Activated CD4-positive, alpha-beta memory T cell treated with anti-CD3 and anti-CD28 coated beads for 36 hours (primary cell): ENCODE results near the gene GREM1. TPM values are rescaled to one million over a fixed set of nuclear protein-coding genes. Genes with fewer than 3 reads are reported as not detected.

ENCODE experiments used
- CTCF ChIA-PET: fragments of 350-600 bp; sonication (Branson Sonifier 250); formaldehyde crosslinking; loops from one replicate; lab custom pipeline; 2021; ENCODE audit warnings: antibody characterized with exemption, inconsistent platforms; lab: Charles Lee
- POLR2A ChIA-PET: fragments of 350-600 bp; sonication (Branson Sonifier 250); formaldehyde crosslinking; loops from one replicate; lab custom pipeline; 2021; ENCODE audit warnings: antibody characterized with exemption; lab: Charles Lee
- DNase-seq: peaks from one replicate; pipeline ENCODE4 v3.0.0-alpha.2; 2020
- H3K27ac Mint-ChIP-seq: one replicate; pipeline ENCODE4 v1.8.0; 2021; ENCODE audit warnings: mixed read lengths
- H3K27me3 Mint-ChIP-seq: one replicate; pipeline ENCODE4 v1.8.0; 2021; ENCODE audit warnings: mixed read lengths
- H3K36me3 Mint-ChIP-seq: one replicate; pipeline ENCODE4 v1.8.0; 2021; ENCODE audit warnings: mixed read lengths
- H3K4me1 Mint-ChIP-seq: one replicate; pipeline ENCODE4 v1.8.0; 2021; ENCODE audit warnings: low read depth, mixed read lengths
- H3K4me3 Mint-ChIP-seq: one replicate; pipeline ENCODE4 v1.8.0; 2021; ENCODE audit warnings: mild to moderate bottlenecking, mixed read lengths
- H3K9me3 Mint-ChIP-seq: one replicate; pipeline ENCODE4 v1.8.0; 2021; ENCODE audit warnings: mixed read lengths
- intact Hi-C: fragments of 100-400 bp; cut with micrococcal nuclease; formaldehyde crosslinking; loops from one replicate; pipeline ENCODE4 v1.15.1; 2023
- total RNA-seq, 2 experiments: library from RNA; stranded (reverse); gene quantifications; one replicate each; pipeline ENCODE4 v1.2.3, GENCODE V29; 2021

GREM1 gene
- not detected for total RNA-seq

DNA sequence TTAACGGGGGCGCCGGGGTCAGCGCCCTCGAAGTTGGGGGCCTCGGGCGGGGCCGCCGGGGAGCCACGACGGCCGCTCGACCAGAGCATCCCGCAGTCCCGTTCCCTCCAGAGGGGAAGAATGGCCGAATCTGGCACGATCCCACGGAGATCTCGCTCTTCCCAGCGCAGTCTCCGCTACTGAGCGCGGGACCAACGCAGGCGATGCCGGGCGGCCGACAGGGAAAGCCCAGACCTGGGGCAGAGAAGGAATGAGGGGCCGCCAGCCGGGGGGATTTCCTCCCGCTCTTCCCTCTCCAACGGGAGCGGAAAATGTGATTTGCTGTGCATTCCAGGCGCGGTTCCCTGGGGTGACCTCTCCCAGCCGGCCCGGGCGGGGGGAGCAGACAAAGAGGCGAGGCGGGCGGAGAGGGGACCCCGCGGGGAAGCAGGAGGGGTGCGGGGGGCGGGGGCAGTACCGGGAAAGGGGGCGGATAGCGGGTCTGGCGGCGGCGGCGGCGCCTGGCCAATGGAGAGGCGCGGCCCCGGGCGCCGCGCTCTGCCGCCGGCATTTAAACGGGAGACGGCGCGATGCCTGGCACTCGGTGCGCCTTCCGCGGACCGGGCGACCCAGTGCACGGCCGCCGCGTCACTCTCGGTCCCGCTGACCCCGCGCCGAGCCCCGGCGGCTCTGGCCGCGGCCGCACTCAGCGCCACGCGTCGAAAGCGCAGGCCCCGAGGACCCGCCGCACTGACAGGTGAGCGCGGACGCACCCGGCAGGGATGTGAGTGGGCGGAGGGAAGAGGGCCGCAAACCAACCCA lies at the start of gene GREM1:
Gene GREM1, plus strand, starts transcription at position 579 of the 801 bp plus-strand sequence. CDS start 12,687 bp downstream, outside the sequence.
- Mint-ChIP-seq H3K4me1 (peaks cover 21% of the 10 kb centered on the region), H3K4me3 (no peak within 1 kb of the TSS), H3K27ac (no peak within 1 kb of the TSS), H3K36me3 (no peaks in the 10 kb centered on the region), H3K9me3 (no peaks in the 10 kb centered on the region), H3K27me3 (peaks cover 72% of the 10 kb centered on the region)
- ChIA-PET POLR2A (no interaction called here), CTCF (interaction anchor here (0.8 kb wide), 1 partner anchor 56 kb away, joined by 3 read pairs; no protein-coding TSS in a partner anchor)
- intact Hi-C loops = no loop called here
- DNase-seq = no peak

GRCh38 chr15:32668942-32669341 lies 48.9 kb upstream of the GREM1 start:
- ChIA-PET CTCF (no interaction called here), POLR2A (no interaction called here)
- no peaks in the 10 kb centered on the region for H3K27me3 Mint-ChIP-seq
- no peak overlapping the region for H3K4me3 Mint-ChIP-seq
- no peak overlapping the region for H3K27ac Mint-ChIP-seq
- H3K36me3 Mint-ChIP-seq = no peaks in the 10 kb centered on the region
- H3K9me3 Mint-ChIP-seq = no peaks in the 10 kb centered on the region
- no peaks in the 10 kb centered on the region for H3K4me1 Mint-ChIP-seq
- intact Hi-C loops = loop anchor here (10.0 kb wide), 1 partner anchor 286 kb away; no protein-coding TSS in a partner anchor
- no peak for DNase-seq

DNA sequence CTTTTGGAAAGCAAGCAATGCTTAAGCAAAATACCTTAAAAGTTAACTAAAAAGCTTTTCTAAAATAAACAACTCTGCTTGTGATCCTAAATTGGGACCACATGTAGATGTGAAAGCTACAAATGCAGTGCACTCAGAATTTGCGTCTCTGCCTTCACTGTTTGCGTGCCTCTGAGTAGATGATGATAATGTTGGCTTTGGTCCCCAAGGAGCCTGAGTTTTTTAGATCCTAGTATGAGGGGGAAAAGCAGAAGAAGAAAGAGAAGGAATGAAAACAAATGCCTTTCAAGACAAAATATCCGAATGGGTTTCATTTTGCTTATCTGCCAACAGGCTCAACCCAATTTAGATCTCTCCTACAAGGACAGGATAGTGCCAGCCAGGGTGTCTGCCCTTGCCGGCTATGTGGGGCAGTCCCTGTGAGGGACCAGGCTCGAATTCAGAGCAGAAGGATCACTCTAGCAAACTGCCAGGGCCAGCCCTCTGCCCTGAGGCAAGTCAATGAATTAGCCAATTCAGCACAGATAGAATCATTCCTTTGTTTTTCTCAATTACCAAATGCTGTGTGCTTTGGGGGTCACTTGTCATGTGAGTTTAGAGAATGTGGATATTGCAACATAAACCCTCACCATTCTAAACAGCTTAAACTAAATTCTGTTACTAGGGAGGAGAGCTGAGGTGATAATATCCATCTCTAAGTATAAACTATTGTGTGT lies 47.8 kb upstream of the GREM1 start:
- Mint-ChIP-seq H3K9me3 (no peaks in the 10 kb centered on the region), H3K27me3 (no peaks in the 10 kb centered on the region), H3K4me1 (no peaks in the 10 kb centered on the region), H3K36me3 (no peaks in the 10 kb centered on the region), H3K4me3 (no peak overlapping the region), H3K27ac (no peak overlapping the region)
- CTCF ChIA-PET = interaction anchor here (0.8 to 1.3 kb wide), 2 partner anchors 8 to 88 kb away, joined by 3 to 6 read pairs; no protein-coding TSS in a partner anchor
- intact Hi-C loops = loop anchor here (10.0 kb wide), 1 partner anchor 285 kb away; no protein-coding TSS in a partner anchor
- POLR2A ChIA-PET = no interaction called here
- DNase-seq = no peak

DNA sequence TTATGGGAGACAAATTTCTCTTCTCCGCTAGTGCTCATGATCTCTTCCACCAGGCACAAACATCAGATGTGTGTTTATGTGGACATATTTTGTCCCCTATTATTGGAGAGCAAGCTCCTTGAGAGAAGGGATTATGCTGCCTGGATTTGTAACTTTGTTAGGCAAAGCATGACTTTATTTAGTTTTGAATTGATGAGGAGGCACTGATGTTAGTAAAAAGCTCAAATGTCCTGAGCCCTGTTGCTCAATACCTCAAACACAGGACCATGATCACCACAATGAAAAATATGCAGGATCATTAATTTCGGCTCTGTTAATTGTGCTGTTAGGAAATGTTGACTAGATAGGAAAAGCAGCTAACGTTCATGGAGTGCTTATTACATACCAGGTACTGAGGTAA lies 47.2 kb upstream of the GREM1 start:
- Mint-ChIP-seq H3K36me3 (no peaks in the 10 kb centered on the region), H3K27ac (no peak overlapping the region), H3K4me3 (no peak overlapping the region), H3K9me3 (no peaks in the 10 kb centered on the region), H3K4me1 (no peaks in the 10 kb centered on the region), H3K27me3 (no peaks in the 10 kb centered on the region)
- ChIA-PET CTCF (interaction anchor here (0.8 to 1.3 kb wide), 2 partner anchors 8 to 87 kb away, joined by 3 to 6 read pairs; no protein-coding TSS in a partner anchor), POLR2A (no interaction called here)
- intact Hi-C loops = no loop called here
- DNase-seq = no peak

DNA sequence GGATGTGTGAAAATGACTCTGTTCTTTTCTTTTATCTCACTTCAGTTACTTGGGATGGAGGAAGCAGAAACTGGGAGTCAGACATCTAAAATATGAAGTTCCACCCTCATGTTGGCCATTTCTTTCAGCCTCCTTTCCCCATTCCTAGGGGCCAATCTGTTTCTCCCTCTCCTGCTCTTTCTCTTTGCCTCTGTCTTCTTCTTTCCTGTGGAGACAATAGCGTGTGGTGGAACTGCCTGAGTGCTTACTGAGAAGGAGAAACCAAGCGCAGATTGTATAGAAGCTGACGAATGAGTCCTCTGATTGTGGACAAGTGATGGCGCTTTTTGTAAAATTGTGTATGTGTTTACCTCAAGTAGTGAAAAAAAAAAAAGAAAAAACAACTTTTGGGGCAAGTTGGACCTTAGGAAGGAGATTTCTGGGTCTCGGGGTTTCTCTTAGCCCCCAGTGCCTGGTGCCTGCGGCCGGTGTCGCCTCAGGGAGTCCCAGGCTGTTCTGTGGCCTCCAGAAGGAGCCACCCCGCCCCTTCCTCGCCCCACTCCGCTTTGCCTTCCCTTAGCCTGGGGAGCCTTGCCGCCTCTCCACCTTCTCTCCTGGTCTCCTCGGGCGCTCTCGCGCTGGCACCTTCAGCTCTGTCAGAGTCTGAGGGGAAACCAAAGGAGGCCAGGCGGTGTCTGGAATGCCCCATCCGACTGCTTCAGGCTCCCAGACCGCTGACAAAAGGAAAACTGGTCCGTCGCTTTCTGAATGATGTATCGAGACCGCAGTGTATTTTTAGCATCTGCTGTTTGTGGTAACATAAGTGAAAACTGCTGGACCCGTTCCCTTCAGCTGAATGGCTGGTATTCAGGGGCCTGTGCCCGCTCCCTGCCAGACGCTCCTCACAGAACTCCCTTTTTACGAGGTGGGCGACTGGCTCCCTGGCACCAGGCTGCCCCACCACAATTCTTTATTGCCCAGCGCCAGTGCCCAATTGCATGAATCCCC lies 46.2 kb upstream of the GREM1 start:
- no peaks in the 10 kb centered on the region for H3K9me3 Mint-ChIP-seq
- H3K27me3 Mint-ChIP-seq = no peaks in the 10 kb centered on the region
- ChIA-PET CTCF (interaction anchor here (1.3 kb wide), 1 partner anchor 9 kb away, joined by 6 read pairs; no protein-coding TSS in a partner anchor), POLR2A (no interaction called here)
- no peak overlapping the region for H3K27ac Mint-ChIP-seq
- no peaks in the 10 kb centered on the region for H3K36me3 Mint-ChIP-seq
- DNase-seq = no peak
- H3K4me3 Mint-ChIP-seq = no peak overlapping the region
- intact Hi-C loops = no loop called here
- no peaks in the 10 kb centered on the region for H3K4me1 Mint-ChIP-seq

- Mint-ChIP-seq H3K4me1 (no peaks in the 10 kb centered on the region), H3K4me3 (no peak overlapping the region), H3K27ac (no peak overlapping the region), H3K36me3 (no peaks in the 10 kb centered on the region), H3K9me3 (no peaks in the 10 kb centered on the region), H3K27me3 (no peaks in the 10 kb centered on the region)
- intact Hi-C loops = no loop called here
- ChIA-PET POLR2A (no interaction called here), CTCF (interaction anchor here (1.5 kb wide), 1 partner anchor 12 kb away, joined by 4 read pairs; no protein-coding TSS in a partner anchor)
- no peak for DNase-seq
Observed at GRCh38 chr15:32674681-32675080, 43.1 kb upstream of the GREM1 start.

GRCh38 chr15:32675466-32675865 lies 42.3 kb upstream of the GREM1 start:
- intact Hi-C loops = no loop called here
- CTCF ChIA-PET = interaction anchor here (1.5 kb wide), 1 partner anchor 12 kb away, joined by 4 read pairs; no protein-coding TSS in a partner anchor
- H3K4me3 Mint-ChIP-seq = no peak overlapping the region
- DNase-seq = no peak
- H3K36me3 Mint-ChIP-seq = no peaks in the 10 kb centered on the region
- POLR2A ChIA-PET = no interaction called here
- H3K27me3 Mint-ChIP-seq = no peaks in the 10 kb centered on the region
- H3K27ac Mint-ChIP-seq = no peak overlapping the region
- H3K4me1 Mint-ChIP-seq = no peaks in the 10 kb centered on the region
- no peaks in the 10 kb centered on the region for H3K9me3 Mint-ChIP-seq

DNA sequence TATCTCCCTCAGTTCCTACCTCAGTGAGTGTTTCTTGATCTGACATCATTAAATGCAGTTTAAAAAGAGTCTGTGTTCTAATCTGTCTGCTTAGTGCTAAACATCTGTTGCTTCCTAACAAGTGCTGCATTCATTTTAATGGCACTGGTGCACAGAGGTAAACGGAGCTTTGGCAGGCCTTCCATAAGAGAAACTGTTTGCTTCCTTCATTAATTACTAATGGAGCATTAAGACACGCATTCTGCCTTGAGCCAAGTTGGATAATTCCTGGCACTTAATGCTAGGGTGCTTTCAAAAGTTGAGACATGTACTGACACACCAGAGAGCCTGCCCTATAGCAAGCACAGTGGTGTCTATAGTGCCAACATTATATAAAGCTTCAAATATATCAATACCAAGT lies 41.6 kb upstream of the GREM1 start:
- intact Hi-C loops = no loop called here
- no peak overlapping the region for H3K4me3 Mint-ChIP-seq
- DNase-seq = no peak
- H3K27me3 Mint-ChIP-seq = no peaks in the 10 kb centered on the region
- H3K27ac Mint-ChIP-seq = no peak overlapping the region
- no peaks in the 10 kb centered on the region for H3K9me3 Mint-ChIP-seq
- ChIA-PET POLR2A (no interaction called here), CTCF (interaction anchor here (0.8 kb wide), 1 partner anchor 14 kb away, joined by 3 read pairs; no protein-coding TSS in a partner anchor)
- H3K36me3 Mint-ChIP-seq = no peaks in the 10 kb centered on the region
- H3K4me1 Mint-ChIP-seq = no peaks in the 10 kb centered on the region

DNA sequence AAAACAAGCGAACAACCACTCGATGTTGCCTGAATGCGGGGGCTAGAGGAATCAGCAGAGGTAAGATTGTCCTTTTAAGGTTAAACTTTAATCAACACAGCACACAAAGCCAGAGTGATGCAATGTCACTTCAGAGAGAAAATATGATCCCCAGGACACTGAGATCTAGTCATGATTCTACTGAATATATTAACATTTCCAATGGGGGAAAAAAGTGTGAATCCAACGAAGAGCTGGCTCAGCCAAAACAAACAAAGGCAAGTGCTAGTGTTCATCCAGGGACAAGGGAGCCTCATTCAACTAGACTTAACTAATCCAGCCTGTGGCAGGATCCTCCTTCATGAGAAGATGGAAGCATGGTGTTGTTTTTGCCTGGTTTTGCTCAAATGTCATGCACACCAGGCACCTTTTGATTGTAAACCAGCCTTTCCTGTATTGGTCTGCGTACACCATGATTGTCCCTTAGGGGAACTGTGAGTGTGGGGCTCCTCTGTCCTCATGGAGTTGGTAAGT lies 40.5 kb upstream of the GREM1 start:
- no peak overlapping the region for H3K4me3 Mint-ChIP-seq
- no peaks in the 10 kb centered on the region for H3K4me1 Mint-ChIP-seq
- H3K9me3 Mint-ChIP-seq = no peaks in the 10 kb centered on the region
- H3K36me3 Mint-ChIP-seq = no peaks in the 10 kb centered on the region
- DNase-seq = no peak
- intact Hi-C loops = no loop called here
- ChIA-PET CTCF (no interaction called here), POLR2A (no interaction called here)
- no peak overlapping the region for H3K27ac Mint-ChIP-seq
- no peaks in the 10 kb centered on the region for H3K27me3 Mint-ChIP-seq

DNA sequence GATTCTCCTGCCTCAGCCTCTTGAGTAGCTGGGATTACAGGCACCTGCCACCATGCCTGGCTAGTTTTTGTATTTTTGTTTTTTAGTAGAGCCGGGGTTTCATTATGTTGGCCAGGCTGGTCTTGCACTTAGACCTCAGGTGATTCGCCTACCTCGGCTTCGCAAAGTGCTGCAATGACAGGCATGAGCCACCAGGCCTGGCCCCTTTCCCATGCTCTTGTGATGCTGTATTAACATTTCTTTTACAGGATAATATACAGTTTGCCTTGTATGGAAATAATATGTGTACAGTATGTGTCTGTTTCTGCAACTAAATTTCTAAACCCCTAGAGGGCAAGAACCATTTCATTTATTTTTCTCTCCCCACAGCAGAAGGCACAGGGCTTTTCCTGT lies 38.5 kb upstream of the GREM1 start:
- H3K4me3 Mint-ChIP-seq = no peak overlapping the region
- H3K4me1 Mint-ChIP-seq = no peaks in the 10 kb centered on the region
- POLR2A ChIA-PET = no interaction called here
- no peak for DNase-seq
- H3K9me3 Mint-ChIP-seq = no peaks in the 10 kb centered on the region
- H3K27ac Mint-ChIP-seq = no peak overlapping the region
- H3K36me3 Mint-ChIP-seq = no peaks in the 10 kb centered on the region
- H3K27me3 Mint-ChIP-seq = no peaks in the 10 kb centered on the region
- intact Hi-C loops = no loop called here
- CTCF ChIA-PET = interaction anchor here (0.8 to 1.0 kb wide), 2 partner anchors 16 to 28 kb away, joined by 3 read pairs; no protein-coding TSS in a partner anchor

DNA sequence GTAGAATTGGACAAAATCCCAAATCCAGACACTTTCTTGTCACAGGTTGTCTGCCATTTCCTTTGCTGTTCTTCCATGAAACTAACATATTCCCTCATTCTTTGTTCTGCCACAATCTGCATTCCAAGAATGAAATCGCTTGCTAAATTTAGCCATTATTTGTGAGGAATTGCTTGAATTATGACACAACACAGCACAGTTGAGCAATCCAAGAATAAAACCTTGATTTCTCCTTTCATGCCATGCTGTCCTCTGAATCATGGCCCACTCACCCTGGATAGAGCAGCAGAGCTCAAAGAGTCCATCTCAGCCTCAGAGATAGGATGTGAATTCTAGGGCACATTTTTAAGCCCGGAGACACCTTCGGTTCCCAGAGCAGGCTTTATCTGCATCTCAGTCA lies 35.2 kb upstream of the GREM1 start:
- Mint-ChIP-seq H3K27ac (no peak overlapping the region), H3K36me3 (no peaks in the 10 kb centered on the region), H3K4me1 (no peaks in the 10 kb centered on the region), H3K4me3 (no peak overlapping the region), H3K9me3 (no peaks in the 10 kb centered on the region), H3K27me3 (no peaks in the 10 kb centered on the region)
- CTCF ChIA-PET = interaction anchor here (0.6 to 1.7 kb wide), 2 partner anchors 21 to 83 kb away, joined by 3 to 5 read pairs; no protein-coding TSS in a partner anchor
- intact Hi-C loops = no loop called here
- DNase-seq = no peak
- POLR2A ChIA-PET = no interaction called here
